ENCODE data around the gene MINAR1. TPM values are rescaled to one million over a fixed set of nuclear protein-coding genes. Genes with fewer than 3 reads are reported as not detected.

The MINAR1 gene
- total RNA-seq, 1 experiment from 2014 or later: 1.4 TPM

DNA sequence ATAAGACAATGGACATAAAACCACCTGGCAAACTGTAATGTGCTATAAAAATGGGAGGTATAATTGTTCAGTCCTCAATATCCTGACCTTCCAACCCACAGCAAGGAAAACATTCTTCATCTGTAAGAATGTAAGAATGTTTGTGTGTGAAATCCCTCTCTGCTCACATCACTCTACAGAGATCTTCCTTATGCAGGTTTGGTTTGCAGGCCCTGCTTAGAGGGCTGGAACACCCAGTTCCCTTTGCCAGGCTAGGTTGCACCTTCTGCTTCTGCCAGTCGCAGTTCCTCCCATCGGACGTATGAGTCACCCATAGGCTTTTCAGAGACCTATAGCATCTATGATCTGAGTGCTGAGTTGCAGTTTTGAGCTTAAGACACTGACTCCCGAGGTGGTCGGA is 24.1 kb upstream of the MINAR1 start:
- TF ChIP-seq, protein P1, sequence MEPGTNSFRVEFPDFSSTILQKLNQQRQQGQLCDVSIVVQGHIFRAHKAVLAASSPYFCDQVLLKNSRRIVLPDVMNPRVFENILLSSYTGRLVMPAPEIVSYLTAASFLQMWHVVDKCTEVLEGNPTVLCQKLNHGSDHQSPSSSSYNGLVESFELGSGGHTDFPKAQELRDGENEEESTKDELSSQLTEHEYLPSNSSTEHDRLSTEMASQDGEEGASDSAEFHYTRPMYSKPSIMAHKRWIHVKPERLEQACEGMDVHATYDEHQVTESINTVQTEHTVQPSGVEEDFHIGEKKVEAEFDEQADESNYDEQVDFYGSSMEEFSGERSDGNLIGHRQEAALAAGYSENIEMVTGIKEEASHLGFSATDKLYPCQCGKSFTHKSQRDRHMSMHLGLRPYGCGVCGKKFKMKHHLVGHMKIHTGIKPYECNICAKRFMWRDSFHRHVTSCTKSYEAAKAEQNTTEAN (CRISPR knock-in tag; IDR thresholded peaks at IDR 0.05): no peak
- TF ChIP-seq ZNF232 (CRISPR knock-in tag; IDR thresholded peaks at IDR 0.05) (no peak), EMX1 (CRISPR knock-in tag; IDR thresholded peaks at IDR 0.05) (no peak), ATF1 (CRISPR knock-in tag; IDR thresholded peaks at IDR 0.05) (no peak), NFYB (CRISPR knock-in tag; conservative IDR thresholded peaks at IDR 0.05; ENCODE audit: low read depth) (no peak), PRRX2 (CRISPR knock-in tag; IDR thresholded peaks at IDR 0.05) (no peak), ESRRA (CRISPR knock-in tag; IDR thresholded peaks at IDR 0.05; ENCODE audit: borderline replicate concordance) (no peak), CDX4 (CRISPR knock-in tag; IDR thresholded peaks at IDR 0.05; ENCODE audit: borderline replicate concordance) (no peak), MXD4 (CRISPR knock-in tag; IDR thresholded peaks at IDR 0.05; ENCODE audit: borderline replicate concordance) (no peak), PRDM15 (CRISPR knock-in tag; IDR thresholded peaks at IDR 0.05) (no peak), E2F5 (CRISPR knock-in tag; IDR thresholded peaks at IDR 0.05) (no peak)
- TF ChIP-seq, protein P2, sequence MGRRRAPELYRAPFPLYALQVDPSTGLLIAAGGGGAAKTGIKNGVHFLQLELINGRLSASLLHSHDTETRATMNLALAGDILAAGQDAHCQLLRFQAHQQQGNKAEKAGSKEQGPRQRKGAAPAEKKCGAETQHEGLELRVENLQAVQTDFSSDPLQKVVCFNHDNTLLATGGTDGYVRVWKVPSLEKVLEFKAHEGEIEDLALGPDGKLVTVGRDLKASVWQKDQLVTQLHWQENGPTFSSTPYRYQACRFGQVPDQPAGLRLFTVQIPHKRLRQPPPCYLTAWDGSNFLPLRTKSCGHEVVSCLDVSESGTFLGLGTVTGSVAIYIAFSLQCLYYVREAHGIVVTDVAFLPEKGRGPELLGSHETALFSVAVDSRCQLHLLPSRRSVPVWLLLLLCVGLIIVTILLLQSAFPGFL (CRISPR knock-in tag; IDR thresholded peaks at IDR 0.05; ENCODE audit: borderline replicate concordance): no peak
- TF ChIP-seq, protein P3, sequence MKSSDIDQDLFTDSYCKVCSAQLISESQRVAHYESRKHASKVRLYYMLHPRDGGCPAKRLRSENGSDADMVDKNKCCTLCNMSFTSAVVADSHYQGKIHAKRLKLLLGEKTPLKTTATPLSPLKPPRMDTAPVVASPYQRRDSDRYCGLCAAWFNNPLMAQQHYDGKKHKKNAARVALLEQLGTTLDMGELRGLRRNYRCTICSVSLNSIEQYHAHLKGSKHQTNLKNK (CRISPR knock-in tag; IDR thresholded peaks at IDR 0.05): no peak
- TF ChIP-seq, protein P4, sequence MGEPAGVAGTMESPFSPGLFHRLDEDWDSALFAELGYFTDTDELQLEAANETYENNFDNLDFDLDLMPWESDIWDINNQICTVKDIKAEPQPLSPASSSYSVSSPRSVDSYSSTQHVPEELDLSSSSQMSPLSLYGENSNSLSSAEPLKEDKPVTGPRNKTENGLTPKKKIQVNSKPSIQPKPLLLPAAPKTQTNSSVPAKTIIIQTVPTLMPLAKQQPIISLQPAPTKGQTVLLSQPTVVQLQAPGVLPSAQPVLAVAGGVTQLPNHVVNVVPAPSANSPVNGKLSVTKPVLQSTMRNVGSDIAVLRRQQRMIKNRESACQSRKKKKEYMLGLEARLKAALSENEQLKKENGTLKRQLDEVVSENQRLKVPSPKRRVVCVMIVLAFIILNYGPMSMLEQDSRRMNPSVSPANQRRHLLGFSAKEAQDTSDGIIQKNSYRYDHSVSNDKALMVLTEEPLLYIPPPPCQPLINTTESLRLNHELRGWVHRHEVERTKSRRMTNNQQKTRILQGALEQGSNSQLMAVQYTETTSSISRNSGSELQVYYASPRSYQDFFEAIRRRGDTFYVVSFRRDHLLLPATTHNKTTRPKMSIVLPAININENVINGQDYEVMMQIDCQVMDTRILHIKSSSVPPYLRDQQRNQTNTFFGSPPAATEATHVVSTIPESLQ (CRISPR knock-in tag; IDR thresholded peaks at IDR 0.05): no peak
- TF ChIP-seq, protein P5, sequence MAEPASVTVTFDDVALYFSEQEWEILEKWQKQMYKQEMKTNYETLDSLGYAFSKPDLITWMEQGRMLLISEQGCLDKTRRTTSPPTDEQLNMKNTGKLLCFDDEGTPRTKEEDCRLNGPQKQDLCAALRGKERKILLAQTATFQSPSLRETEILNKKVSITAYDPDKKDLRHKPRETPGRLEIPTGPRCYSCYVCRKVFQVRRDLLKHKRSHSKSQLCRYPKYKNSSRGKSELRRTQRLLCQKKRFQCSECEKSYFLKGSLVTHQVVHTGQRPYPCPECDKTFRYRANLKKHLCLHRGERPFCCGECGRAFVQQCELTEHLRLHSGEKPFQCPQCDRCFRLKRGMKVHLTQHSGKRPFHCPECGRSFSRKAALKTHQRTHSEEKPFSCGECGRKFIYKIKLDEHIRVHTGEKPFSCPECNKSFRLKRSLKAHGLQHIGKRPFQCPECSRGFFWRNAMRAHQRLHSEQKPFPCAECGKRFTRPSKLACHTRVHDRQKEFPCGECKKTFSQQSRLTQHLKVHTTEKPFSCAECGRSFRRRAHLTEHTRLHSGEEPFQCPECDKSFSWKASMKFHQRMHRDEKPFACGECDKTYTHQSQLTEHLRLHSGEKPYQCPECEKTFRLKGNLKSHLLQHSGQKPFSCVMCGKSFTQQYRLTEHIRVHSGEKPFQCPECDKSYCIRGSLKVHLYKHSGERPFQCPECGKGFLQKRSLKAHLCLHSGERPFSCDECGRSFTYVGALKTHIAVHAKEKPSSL (CRISPR knock-in tag; conservative IDR thresholded peaks at IDR 0.05): no peak
- ATAC-seq: no peak

More for the DNA sequence above, 24.1 kb upstream of the MINAR1 start:
- Mint-ChIP-seq H3K27me3 (ENCODE audit: low read depth) (no peaks in the 10 kb centered on the region), H3K27ac (no peak overlapping the region), H3K4me3 (no peak overlapping the region), H3K36me3 (no peaks in the 10 kb centered on the region; the same call in 1 of the 2 replicates), H3K4me1 (peaks cover 27% of the 10 kb centered on the region), H3K9me3 (no peaks in the 10 kb centered on the region)
- POLR2A ChIA-PET: no interaction called here
- CTCF ChIA-PET: no interaction called here
- DNase-seq (ENCODE audit: low spot score): no peak

Data from WTC11 (cell line).